ENCODE results near the gene LY6G5C. TPM values are rescaled to one million over a fixed set of nuclear protein-coding genes. Genes with fewer than 3 reads are reported as not detected.
A peak's percentile ranks its signal among the peaks of the same experiment; 100 is the strongest.

Gene LY6G5C, protein sequence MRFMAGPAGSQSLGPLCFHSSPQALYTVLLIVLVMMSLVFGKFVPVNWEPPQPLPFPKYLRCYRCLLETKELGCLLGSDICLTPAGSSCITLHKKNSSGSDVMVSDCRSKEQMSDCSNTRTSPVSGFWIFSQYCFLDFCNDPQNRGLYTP
- 3.6 and 4.5 TPM in 2 replicates for total RNA-seq

DNA sequence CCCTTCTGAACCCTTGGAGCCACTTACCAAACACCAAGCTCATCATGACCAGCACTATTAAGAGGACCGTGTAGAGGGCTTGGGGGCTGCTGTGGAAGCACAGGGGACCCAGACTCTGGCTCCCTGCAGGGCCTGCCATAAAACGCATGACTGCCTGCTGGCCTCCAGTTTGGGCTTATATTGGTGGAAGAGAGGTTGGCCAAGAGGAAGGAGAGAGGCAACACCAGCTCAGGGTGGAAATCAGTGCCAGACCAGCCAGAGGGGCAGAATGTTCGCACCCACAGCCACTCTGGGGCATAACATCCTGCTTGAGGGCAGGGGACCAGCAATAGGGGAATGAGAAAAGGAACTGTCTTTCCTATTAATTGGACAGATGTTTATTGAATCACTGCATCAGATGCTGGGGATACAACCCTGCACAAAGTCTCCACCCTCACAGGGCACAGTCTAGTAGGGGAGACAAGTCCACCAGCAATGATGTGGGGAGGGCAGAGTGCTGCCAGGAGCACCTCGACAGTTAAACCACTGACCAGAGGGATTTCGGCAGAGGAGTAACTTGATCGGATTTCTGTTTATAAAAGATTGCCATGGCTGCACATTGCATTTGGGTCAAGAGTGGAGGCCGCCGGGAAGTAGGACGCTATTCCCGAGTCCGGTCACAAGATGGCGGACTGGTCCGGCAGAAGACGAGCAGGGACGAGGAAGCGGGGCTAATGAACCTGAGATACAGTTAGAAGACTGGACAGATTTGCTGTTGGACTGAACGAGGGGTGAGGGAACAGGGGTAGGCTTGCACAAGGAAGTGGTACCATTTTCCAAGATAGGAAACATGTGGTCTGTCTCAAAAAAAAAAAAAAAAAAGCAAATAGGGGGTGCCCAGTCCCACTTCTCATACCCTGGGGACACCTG lies at the start of gene LY6G5C:
LY6G5C (minus strand) TSS at position 842 of the 909 bp plus-strand sequence; CDS start at position 148, 694 bp downstream.
- peak; percentile 92 for DNase-seq

DNA sequence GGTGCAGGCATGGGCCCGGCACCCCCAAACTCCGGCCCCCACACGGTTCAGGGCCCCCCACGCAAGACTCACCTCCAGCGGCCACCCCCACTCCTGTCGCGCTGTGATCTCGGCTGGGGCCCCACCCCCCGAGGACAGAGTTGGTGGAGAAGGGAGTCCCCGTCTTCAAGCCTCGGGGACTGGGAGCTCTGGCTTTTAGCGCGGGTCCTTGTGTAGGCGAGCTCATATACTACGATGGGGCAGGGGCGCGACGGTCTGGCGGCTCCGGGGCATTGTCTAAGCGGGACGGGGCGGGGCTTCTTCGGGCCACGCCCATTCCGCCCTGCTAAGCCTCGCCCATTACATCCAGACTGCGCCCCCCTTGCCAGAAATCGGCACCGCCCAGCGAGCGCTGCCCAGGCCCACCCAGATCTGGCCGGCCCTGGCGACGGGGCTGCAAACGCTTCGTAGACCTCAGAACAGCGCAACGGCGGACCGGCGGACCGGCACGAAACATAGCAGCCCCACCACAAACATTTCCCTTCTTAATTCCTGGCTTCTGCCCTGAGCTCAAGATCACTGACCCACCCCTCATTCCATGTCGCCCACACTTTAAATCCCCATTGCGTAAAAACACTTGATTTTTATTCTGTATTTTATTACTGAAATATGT lies 49.2 kb upstream of the LY6G5C start:
- DNase-seq: peak; percentile 95

GRCh38 chr6:31729515-31729978 lies 48.7 kb upstream of the LY6G5C start:
- DNase-seq: peak; percentile 93

DNA sequence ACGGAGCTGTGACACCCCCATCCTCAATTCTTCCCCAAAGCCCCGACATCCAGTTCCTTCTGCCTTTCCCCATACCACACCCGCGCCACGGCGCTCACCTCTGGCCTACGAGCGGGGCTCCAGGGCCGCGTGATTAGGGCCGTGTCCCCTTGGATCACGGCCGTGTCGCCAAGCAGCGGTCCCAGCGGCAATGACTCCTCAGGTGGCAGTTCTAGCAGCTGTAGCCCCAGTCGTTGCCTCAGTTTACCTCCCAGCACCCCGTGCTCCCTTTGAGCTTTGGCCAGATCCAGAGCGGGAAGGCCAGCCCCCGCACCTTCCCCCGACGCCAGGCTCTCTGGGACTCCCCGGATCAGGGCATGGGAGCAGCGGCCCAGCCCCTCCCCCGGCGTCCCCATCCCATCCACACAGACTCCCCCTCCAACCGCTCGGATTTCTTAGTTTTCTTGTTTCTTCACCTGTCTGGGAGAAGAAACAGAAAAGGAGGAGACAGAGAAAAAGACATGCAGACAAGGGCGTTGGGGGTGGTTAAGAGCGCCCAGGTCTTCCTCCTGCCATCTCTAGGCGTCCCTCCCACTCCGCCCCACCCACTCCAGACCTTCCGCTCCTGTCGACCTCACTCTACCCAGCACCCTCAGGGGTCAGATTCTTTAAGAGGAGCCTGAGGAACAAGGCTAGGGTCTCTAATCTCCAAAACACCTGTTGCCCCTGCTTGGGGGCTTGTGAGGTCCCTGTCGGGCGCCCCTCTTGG lies 48.1 kb upstream of the LY6G5C start, which contains the start of gene DDAH2:
DDAH2 (minus strand) TSS at position 533 of the 748 bp plus-strand sequence; CDS start at position 395, 138 bp downstream.
- DNase-seq: no peak

DNA sequence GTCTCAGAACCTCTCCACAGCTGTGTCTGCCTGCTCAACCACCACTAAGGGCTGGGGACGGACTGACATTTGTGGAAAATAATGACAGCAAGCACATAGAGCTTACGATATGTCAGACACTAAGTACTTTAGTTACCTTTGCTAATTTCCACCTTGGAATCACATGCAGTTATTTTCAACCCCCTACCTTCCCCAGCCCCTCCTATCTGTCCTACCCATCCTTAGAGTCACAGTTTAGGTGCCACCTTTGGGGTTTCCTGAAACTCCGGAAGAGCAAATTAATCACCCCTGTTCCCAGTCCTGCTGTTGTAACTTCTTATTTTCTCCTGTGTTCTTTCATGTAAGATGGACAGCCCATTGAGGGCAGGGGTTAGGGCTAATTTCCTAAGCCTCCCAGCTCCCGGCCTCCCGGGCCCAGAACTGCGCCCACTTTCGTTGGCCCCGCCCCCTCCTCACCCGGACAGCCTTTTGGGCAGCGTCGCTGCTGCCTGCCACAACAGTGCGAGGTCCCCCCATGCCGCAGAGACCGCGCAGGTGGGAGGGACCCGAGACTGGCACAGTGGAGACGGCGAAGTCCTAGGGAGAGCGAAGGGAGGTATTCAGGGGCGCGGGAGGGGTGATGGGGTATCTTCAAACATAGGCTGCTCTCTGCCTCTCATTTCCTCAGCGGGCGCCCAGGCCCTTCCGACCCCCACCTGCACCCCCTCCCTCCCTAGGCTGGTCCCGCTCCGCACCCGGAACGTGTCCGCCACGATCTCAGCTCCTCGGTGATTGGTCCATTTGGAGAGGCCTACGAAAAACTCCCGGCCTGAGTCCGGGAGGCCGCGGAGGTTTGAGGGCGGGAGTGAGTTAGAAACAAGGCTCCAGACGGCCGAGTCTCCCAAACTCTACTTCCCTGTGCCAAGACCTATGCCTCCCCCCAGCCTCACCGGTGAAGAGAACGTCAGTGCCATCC lies 47.1 kb upstream of the LY6G5C start:
- no peak for DNase-seq

DNA sequence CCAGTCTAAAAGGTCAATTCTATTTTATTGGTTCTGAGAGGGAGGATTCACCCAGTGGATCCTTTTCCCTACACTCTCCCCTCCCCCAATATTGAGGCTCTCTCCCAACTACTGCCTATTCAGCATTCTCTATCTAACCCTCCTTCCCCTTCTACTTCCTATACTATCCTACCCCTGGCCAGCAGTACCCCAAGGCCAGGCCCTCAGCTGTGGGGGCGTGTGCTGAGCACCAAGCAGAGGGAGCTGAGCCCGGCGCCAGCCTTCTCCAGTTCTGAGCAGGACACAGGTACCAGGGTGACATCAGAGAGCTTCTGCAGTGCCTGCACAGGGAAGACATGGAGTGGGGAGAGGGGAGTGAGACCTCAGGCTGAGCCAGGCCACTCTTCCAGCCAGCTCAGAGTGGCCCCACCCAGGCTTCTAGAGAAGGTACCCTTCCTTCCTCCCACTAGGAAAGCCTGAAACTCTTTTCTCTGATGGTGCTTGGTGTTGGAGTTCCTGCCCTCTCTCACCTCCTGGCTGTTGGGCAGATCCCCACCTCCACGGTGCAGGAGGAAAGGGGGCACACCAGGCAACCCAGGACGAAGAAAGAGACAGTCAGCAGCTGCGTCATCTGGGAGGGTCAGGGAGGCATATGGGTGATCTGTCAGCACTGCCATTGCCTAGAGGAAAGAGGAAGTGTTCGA lies 46.3 kb upstream of the LY6G5C start:
- DNase-seq: no peak

- peak; percentile 62 for DNase-seq
Observed at GRCh38 chr6:31725502-31726350, 44.9 kb upstream of the LY6G5C start.

DNA sequence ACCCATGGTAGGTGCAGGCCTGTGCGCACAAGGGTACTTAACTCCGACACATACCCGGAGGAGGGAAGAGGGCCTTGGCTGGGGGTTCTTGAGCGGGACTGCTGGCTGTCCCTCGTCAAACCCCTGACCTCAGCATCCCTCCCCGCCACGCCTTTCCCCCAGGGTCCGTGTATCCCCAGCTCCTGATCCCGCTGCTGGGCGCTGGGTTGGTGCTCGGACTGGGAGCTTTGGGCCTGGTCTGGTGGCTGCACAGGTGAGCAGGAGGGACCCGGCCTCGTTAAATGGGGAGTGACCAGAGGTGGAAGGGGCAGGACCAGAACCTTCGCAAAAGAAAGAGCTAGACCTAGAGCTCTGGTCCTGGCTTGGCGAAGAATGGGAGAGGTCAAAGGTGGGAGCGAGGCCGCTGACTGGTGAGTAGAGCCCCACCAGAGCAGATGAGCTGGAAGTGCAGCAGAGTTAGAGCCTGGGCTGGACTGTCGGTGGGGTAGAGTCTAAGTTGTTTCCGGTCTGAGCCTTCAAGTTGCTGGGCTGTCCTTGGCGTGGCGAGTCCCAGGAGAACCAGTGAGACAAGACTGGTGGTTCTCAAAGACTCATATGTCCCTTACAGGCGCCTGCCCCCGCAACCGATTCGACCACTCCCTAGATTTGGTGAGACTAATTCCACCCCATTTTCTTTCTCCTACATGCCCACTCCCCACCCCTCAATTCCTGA lies 43.3 kb upstream of the LY6G5C start:
- DNase-seq: no peak

GRCh38 chr6:31723245-31723979 lies 42.5 kb upstream of the LY6G5C start, which contains the start of gene MPIG6B:
Gene MPIG6B (plus strand): TSS chr6:31723373. CDS start chr6:31723384, 11 bp downstream.
- no peak for DNase-seq

- no peak for DNase-seq
Observed at GRCh38 chr6:31722173-31722572, 41.3 kb upstream of the LY6G5C start.

GRCh38 chr6:31721351-31722020 lies 40.6 kb upstream of the LY6G5C start, which contains the start of gene LY6G6C:
Gene LY6G6C (minus strand): TSS chr6:31721746. CDS start chr6:31721679, 67 bp downstream.
- DNase-seq: no peak

DNA sequence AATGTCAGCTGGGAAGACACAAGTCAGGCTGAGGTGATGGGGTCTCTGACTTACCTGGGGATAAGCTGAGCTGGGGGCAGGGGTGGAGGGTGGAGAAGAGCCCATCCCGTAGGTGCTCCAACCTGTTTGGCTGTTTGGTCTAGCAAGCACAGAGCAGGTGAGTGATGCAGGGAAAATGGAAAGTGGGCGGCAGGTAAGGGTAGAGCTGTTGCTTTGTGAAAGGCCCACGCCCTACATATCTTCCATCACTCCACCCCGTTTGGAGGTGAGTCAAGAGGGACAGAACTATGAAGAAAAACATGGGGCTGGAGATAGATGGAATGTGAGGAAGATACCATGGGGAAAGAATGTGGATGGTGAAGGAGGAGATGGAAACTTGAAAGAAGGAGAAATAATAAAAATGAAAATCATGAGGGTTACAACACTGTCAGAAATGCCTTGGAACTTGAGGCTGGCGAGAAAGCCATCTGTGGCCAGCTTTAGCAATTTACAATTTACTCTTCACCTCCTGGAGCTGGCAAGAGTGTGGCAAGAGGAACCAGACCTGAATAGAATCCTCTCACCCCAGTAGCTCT lies 39.4 kb upstream of the LY6G5C start:
- no peak for DNase-seq

DNA sequence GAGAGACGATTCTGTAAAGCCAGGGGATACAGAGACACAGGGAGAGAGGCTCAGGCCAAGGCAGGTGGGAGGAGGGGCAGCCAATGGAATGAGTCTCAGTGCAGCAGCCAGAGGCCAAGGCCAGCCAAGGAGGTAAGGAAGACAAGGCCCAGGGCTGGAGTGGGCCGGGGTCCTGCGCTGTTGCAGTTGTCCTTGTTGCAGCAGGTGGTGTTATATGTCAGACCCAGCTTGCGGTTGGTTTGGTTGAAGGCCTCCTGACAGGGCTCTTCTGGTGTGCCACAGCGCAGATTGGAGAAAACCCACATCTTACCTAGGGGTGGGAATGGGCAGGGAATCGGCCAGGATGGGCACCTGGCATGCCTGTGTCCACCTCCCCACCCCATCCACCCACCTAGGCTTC lies 38.1 kb upstream of the LY6G5C start:
- DNase-seq: no peak

GRCh38 chr6:31718265-31718664 lies 37.4 kb upstream of the LY6G5C start:
- no peak for DNase-seq

DNA sequence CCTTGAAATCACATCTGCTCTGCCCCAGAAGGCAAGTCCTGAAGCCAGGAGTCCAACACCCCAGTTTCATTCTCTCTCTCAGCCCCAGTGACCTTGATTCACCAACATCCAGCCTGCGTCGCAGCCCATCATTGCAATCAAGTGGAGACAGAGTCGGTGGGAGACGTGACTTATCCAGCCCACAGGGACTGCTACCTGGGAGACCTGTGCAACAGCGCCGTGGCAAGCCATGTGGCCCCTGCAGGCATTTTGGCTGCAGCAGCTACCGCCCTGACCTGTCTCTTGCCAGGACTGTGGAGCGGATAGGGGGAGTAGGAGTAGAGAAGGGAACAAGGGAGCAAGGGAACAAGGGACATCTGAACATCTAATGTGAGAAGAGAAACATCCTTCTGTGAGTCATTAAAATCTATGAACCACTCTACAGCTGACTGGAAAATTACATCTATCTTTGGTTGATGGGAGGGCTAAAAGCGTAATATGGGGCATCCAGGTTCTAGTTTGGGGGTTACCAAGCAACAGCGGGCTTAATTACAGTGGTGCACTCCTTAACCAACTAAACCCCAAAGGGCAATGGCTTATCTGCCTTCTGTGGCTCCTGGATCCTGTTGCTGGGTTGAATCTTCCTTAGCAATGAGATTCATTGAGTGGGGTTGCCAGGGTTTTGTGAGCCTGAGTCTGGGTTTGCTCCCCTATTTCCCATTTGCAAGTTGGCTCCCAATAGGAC lies 36.8 kb upstream of the LY6G5C start:
- DNase-seq: no peak

Measured in dermis blood vessel endothelial cell (primary cell).